Caco-2 (cell line): ENCODE measurements around the gene TBX22. TPM values are rescaled to one million over a fixed set of nuclear protein-coding genes. Genes with fewer than 3 reads are reported as not detected.
"Not testable (repeated sequence)": the region's sequence is repeated elsewhere in the genome, so short reads cannot be mapped to it uniquely, and the experiment has no call there.

Experiments
- BruUV-seq: library from RNA; stranded (reverse); fragments of 400-500 nt; replicated peaks from 2 replicates; lab custom pipeline; 2021; lab: Mats Ljungman, UMichigan
- CTCF ChIA-PET: fragments of 300-600 bp; sonication (Branson Sonifier 250); formaldehyde crosslinking; loops from one replicate; lab custom pipeline; 2022; ENCODE audit warnings: antibody characterized with exemption; lab: Charles Lee
- POLR2A ChIA-PET: fragments of 300-600 bp; sonication (Branson Sonifier 250); formaldehyde crosslinking; loops from one replicate; lab custom pipeline; 2022; ENCODE audit warnings: antibody characterized with exemption; lab: Charles Lee
- DNase-seq, 2 experiments: peaks; one replicate each; pipeline versions ENCODE4 v3.0.0 to v3.0.0-alpha.2; 2020 to 2022
- H3K27me3 ChIP-seq: replicated peaks from 2 replicates; pipeline ENCODE4 v1.6.0; 2011; ENCODE audit warnings: low read length; ENCODE audit not compliant: control insufficient read depth, insufficient read depth
- H3K36me3 ChIP-seq: 2 replicates; pipeline ENCODE4 v1.5.1; 2011; ENCODE audit warnings: low read length; ENCODE audit not compliant: control insufficient read depth, insufficient read depth
- H3K4me1 ChIP-seq: fragments of 250-450 bp; sonication (Bioruptor Pico); 2 replicates; pipeline ENCODE4 v1.5.1; 2020; ENCODE audit warnings: mild to moderate bottlenecking
- H3K4me3 ChIP-seq: 2 replicates; pipeline ENCODE4 v1.5.1; 2011; ENCODE audit warnings: low read depth, mild to moderate bottlenecking, control low read depth, low read length
- H3K9me3 ChIP-seq: fragments of 250-450 bp; sonication (Bioruptor Pico); 2 replicates; pipeline ENCODE4 v1.5.1; 2020; ENCODE audit warnings: mild to moderate bottlenecking, moderate library complexity
- H3K27ac Mint-ChIP-seq: one replicate; pipeline ENCODE4 v1.8.0; 2022; ENCODE audit warnings: mixed read lengths; ENCODE audit not compliant: unreplicated experiment
- H3K27me3 Mint-ChIP-seq: one replicate; pipeline ENCODE4 v1.8.0; 2022; ENCODE audit warnings: mixed read lengths; ENCODE audit not compliant: insufficient read depth, unreplicated experiment
- H3K36me3 Mint-ChIP-seq: one replicate; pipeline ENCODE4 v1.8.0; 2022; ENCODE audit warnings: mild to moderate bottlenecking, mixed read lengths; ENCODE audit not compliant: insufficient read depth, unreplicated experiment
- H3K4me1 Mint-ChIP-seq: one replicate; pipeline ENCODE4 v1.8.0; 2022; ENCODE audit warnings: low read depth, mixed read lengths; ENCODE audit not compliant: unreplicated experiment
- H3K4me3 Mint-ChIP-seq: one replicate; pipeline ENCODE4 v1.8.0; 2022; ENCODE audit warnings: mild to moderate bottlenecking, moderate library complexity, mixed read lengths; ENCODE audit not compliant: unreplicated experiment
- H3K9me3 Mint-ChIP-seq: one replicate; pipeline ENCODE4 v1.8.0; 2022; ENCODE audit warnings: mixed read lengths; ENCODE audit not compliant: unreplicated experiment
- CTCF ChIP-seq, 2 experiments: fragments of 200-600 bp in 1 of 2; IDR thresholded peaks; 1 replicate in 1 of 2; 2 replicates in 1 of 2; pipeline versions ENCODE4 v1.5.1 to v1.8.0; 2011 to 2022; ENCODE audit warnings: antibody characterized with exemption in 1 of 2, control low read depth in 1 of 2, inconsistent platforms in 1 of 2, low read depth in 1 of 2, low read length in 1 of 2, mild to moderate bottlenecking in 1 of 2, moderate library complexity in 1 of 2; ENCODE audit not compliant: insufficient read depth in 1 of 2, severe bottlenecking in 1 of 2, unreplicated experiment in 1 of 2
- intact Hi-C: fragments of 100-400 bp; cut with micrococcal nuclease; formaldehyde crosslinking; loops from one replicate; pipeline ENCODE4 v1.10.0; 2022; ENCODE audit not compliant: unreplicated experiment
- total RNA-seq: library from RNA; stranded (reverse); gene quantifications from 2 replicates; pipeline ENCODE4 v1.2.3, GENCODE V29; 2022

The TBX22 gene
- total RNA-seq, 1 experiment from 2014 or later, result not detected

- Histone ChIP-seq H3K9me3 (no peaks in the 10 kb centered on the region), H3K36me3 (no peaks in the 10 kb centered on the region), H3K27me3 (no peaks in the 10 kb centered on the region), H3K4me1 (no peaks in the 10 kb centered on the region), H3K4me3 (no peak overlapping the region)
- no peak for DNase-seq
- Mint-ChIP-seq H3K27me3 (no peaks in the 10 kb centered on the region), H3K4me3 (no peak overlapping the region), H3K27ac (no peak overlapping the region), H3K36me3 (no peaks in the 10 kb centered on the region), H3K4me1 (no peaks in the 10 kb centered on the region), H3K9me3 (no peaks in the 10 kb centered on the region)
- intact Hi-C loops, result no loop called here
- BruUV-seq, result no TSS peak
- CTCF ChIA-PET, result no interaction called here
- TF ChIP-seq CTCF (IDR thresholded peaks at IDR 0.05; ENCODE audit: insufficient read depth in 1 of 2, low read depth in 1 of 2, low read length in 1 of 2, severe bottlenecking in 1 of 2, unreplicated experiment in 1 of 2), result no peak
- POLR2A ChIA-PET, result no interaction called here
These were observed 7.9 kb downstream of the TBX22 start for GRCh38 chrX:80022363-80023031.

DNA sequence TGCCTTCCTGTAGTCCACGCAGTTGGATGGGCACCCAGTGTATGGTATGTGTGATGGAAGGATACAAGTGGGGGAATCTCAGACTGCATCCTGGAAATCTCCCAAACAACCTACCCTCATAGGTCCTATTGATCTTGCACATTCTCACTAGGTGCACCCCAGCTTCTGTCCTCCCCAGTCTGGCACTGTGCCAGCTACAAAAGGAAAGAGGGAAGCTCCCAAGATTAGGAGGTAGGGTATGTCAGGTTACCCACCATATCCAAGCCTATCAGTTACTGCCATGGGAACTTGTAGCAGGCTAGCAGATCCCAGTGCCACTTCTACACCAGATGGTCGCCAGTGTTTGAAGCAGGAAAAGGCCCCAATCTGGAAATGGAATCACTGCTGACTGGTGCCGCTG lies 11.6 kb downstream of the TBX22 start:
- H3K4me1 ChIP-seq, result no peaks in the 10 kb centered on the region
- no peaks in the 10 kb centered on the region for H3K36me3 ChIP-seq
- no peaks in the 10 kb centered on the region for H3K9me3 ChIP-seq
- H3K4me3 ChIP-seq, result no peak overlapping the region
- no peak for TF ChIP-seq CTCF (IDR thresholded peaks at IDR 0.05; ENCODE audit: insufficient read depth in 1 of 2, low read depth in 1 of 2, low read length in 1 of 2, severe bottlenecking in 1 of 2, unreplicated experiment in 1 of 2)
- Mint-ChIP-seq H3K27ac (no peak overlapping the region), H3K36me3 (no peaks in the 10 kb centered on the region), H3K4me3 (no peak overlapping the region), H3K27me3 (no peaks in the 10 kb centered on the region), H3K4me1 (no peaks in the 10 kb centered on the region), H3K9me3 (no peaks in the 10 kb centered on the region)
- no peak for DNase-seq
- ChIA-PET POLR2A (no interaction called here), CTCF (no interaction called here)
- BruUV-seq, result no TSS peak
- intact Hi-C loops, result no loop called here
- H3K27me3 ChIP-seq, result no peaks in the 10 kb centered on the region

GRCh38 chrX:80066156-80066555 lies 51.6 kb downstream of the TBX22 start:
- H3K4me1 ChIP-seq, H3K36me3 Mint-ChIP-seq, H3K27me3 Mint-ChIP-seq, BruUV-seq, POLR2A ChIA-PET, H3K4me3 ChIP-seq, CTCF ChIA-PET, H3K4me1 Mint-ChIP-seq, H3K4me3 Mint-ChIP-seq, H3K9me3 ChIP-seq, H3K27ac Mint-ChIP-seq, DNase-seq, H3K36me3 ChIP-seq, intact Hi-C loops, H3K27me3 ChIP-seq: not testable (repeated sequence)
- peaks cover 17% of the 10 kb centered on the region for H3K9me3 Mint-ChIP-seq

- H3K4me3 ChIP-seq, H3K27me3 Mint-ChIP-seq, H3K27me3 ChIP-seq, H3K4me1 ChIP-seq, H3K36me3 Mint-ChIP-seq, CTCF ChIA-PET, DNase-seq, POLR2A ChIA-PET, H3K4me3 Mint-ChIP-seq, H3K9me3 ChIP-seq, H3K36me3 ChIP-seq, H3K9me3 Mint-ChIP-seq, intact Hi-C loops, H3K27ac Mint-ChIP-seq, BruUV-seq, H3K4me1 Mint-ChIP-seq: not testable (repeated sequence)
These were observed 61.1 kb downstream of the TBX22 start for GRCh38 chrX:80075625-80076024.
